Measurements from ENCODE around the gene MTX3. TPM values are rescaled to one million over a fixed set of nuclear protein-coding genes. Genes with fewer than 3 reads are reported as not detected.

The MTX3 gene
- total RNA-seq, 1 donor from 2014 or later: 6.2 TPM

- DNase-seq (ENCODE audit: low read depth, low spot score): no peak
These were observed 7.4 kb downstream of the MTX3 start for GRCh38 chr5:79983618-79984017.

- DNase-seq (ENCODE audit: low read depth, low spot score): no peak
These were observed 8.9 kb downstream of the MTX3 start for GRCh38 chr5:79982136-79982535.

GRCh38 chr5:79976759-79977515 lies 14.1 kb downstream of the MTX3 start:
- no peak for DNase-seq (ENCODE audit: low read depth, low spot score)

- no peak for DNase-seq (ENCODE audit: low read depth, low spot score)
These were observed 15.6 kb downstream of the MTX3 start for GRCh38 chr5:79975422-79975821.

- no peak for DNase-seq (ENCODE audit: low read depth, low spot score)
These were observed 16.2 kb downstream of the MTX3 start for GRCh38 chr5:79974886-79975285.

GRCh38 chr5:79973996-79974395 lies 17.1 kb downstream of the MTX3 start:
- no peak for DNase-seq (ENCODE audit: low read depth, low spot score)

- DNase-seq (ENCODE audit: low read depth, low spot score): no peak
These were observed 17.6 kb downstream of the MTX3 start for GRCh38 chr5:79973511-79973910.

- DNase-seq (ENCODE audit: low read depth, low spot score): peak; percentile 27
These were observed 19.9 kb downstream of the MTX3 start for GRCh38 chr5:79971156-79971555.

- no peak for DNase-seq (ENCODE audit: low read depth, low spot score)
These were observed 24.6 kb downstream of the MTX3 start for GRCh38 chr5:79966448-79966847.

GRCh38 chr5:79964136-79964535 lies 26.9 kb downstream of the MTX3 start:
- DNase-seq (ENCODE audit: low read depth, low spot score): no peak

- DNase-seq (ENCODE audit: low read depth, low spot score): no peak
These were observed 27.6 kb downstream of the MTX3 start for GRCh38 chr5:79963261-79964061.

- no peak for DNase-seq (ENCODE audit: low read depth, low spot score)
These were observed 28.4 kb downstream of the MTX3 start for GRCh38 chr5:79962575-79963222.

- DNase-seq (ENCODE audit: low read depth, low spot score): no peak
These were observed 29.1 kb downstream of the MTX3 start for GRCh38 chr5:79961716-79962574.

GRCh38 chr5:79959407-79959806 lies 31.7 kb downstream of the MTX3 start:
- DNase-seq (ENCODE audit: low read depth, low spot score): no peak

- DNase-seq (ENCODE audit: low read depth, low spot score): no peak
These were observed 35.0 kb downstream of the MTX3 start for GRCh38 chr5:79955941-79956670.

GRCh38 chr5:79955356-79955895 lies 35.6 kb downstream of the MTX3 start:
- DNase-seq (ENCODE audit: low read depth, low spot score): no peak

GRCh38 chr5:79954620-79955019 lies 36.4 kb downstream of the MTX3 start:
- DNase-seq (ENCODE audit: low read depth, low spot score): no peak

- DNase-seq (ENCODE audit: low read depth, low spot score): no peak
These were observed 43.5 kb downstream of the MTX3 start for GRCh38 chr5:79947567-79947966.

- DNase-seq (ENCODE audit: low read depth, low spot score): no peak
These were observed 52.6 kb downstream of the MTX3 start for GRCh38 chr5:79938468-79938867.

- DNase-seq (ENCODE audit: low read depth, low spot score): no peak
These were observed 54.3 kb downstream of the MTX3 start for GRCh38 chr5:79936646-79937216.

Data from pulmonary artery endothelial cell (primary cell).